ENCODE results near the gene MTHFD1L.

DNA sequence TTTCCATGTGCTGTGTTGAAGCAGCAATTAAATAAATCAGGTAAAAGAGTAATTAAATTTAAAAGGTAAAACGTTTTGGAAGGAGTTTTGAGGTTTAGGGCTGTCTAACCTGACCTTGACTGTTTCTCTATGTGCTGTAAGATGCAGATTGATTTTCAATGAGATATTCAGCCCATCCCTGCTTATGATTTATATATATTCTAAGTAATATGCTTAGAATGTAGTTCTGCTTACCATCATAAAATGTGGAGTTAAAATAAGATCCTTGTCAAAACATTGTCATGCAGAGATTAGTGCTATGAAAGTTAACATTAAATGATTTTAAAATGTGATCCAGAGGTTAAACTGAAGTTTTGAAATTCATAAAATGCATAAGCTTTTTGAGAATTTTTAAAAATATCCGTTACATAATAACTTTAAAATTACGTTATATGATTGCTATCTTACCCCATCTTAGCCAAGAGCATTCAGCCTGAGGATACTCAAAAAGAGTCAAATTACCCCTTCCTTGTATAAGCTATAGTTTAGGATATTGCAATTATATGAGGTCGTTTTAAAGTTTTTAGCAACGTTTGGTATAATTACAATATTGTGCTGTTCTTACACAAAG lies 122.5 kb downstream of the MTHFD1L start:
- no peak for TF ChIP-seq POLR2AphosphoS5 (IDR thresholded peaks at IDR 0.05; ENCODE audit: borderline replicate concordance, low read depth, low read length)
- no peak for TF ChIP-seq EZH2 (IDR thresholded peaks at IDR 0.05)
